OCI-LY3 (cell line): ENCODE measurements around the gene CACNA1I.

Experiments used
- H2AFZ ChIP-seq: fragments of 200-600, 300-600 bp; shearing (Covaris generic); 2 replicates; pipeline ENCODE4 v1.6.0; 2014; ENCODE audit warnings: antibody characterized with exemption, low read depth, low read length
- H3K27ac ChIP-seq: fragments of 200-600, 300-600 bp; sonication (generic); 2 replicates; pipeline ENCODE4 v1.5.1; 2014; ENCODE audit warnings: mild to moderate bottlenecking, low read length, moderate library complexity, mixed read lengths
- H3K27me3 ChIP-seq: fragments of 200-600, 300-600 bp; sonication (generic); 2 replicates; pipeline ENCODE4 v1.6.1; 2014; ENCODE audit warnings: low read depth, low read length, mixed read lengths
- H3K36me3 ChIP-seq: fragments of 200-600, 300-600 bp; sonication (generic); replicated peaks from 2 replicates; pipeline ENCODE3; 2014; ENCODE audit warnings: low read depth, low read length, mixed read lengths
- H3K4me1 ChIP-seq: fragments of 300-600, 200-600 bp; sonication (generic); 2 replicates; pipeline ENCODE4 v1.6.1; 2014; ENCODE audit warnings: low read length, mixed read lengths
- H3K4me2 ChIP-seq: fragments of 200-600, 300-600 bp; sonication (generic); 2 replicates; pipeline ENCODE4 v1.6.1; 2014; ENCODE audit warnings: low read length, mixed read lengths
- H3K4me3 ChIP-seq: fragments of 300-600, 200-600 bp; sonication (generic); 2 replicates; pipeline ENCODE4 v1.5.1; 2014; ENCODE audit warnings: antibody characterized with exemption, mild to moderate bottlenecking, low read length, moderate library complexity
- H3K79me2 ChIP-seq: fragments of 300-600, 200-600 bp; shearing (Covaris generic); 2 replicates; pipeline ENCODE4 v1.6.1; 2014; ENCODE audit warnings: mild to moderate bottlenecking, low read length, mixed read lengths
- H3K9ac ChIP-seq: fragments of 300-600, 200-600 bp; shearing (Covaris generic); 2 replicates; pipeline ENCODE4 v1.6.0; 2014; ENCODE audit warnings: mild to moderate bottlenecking, low read length, moderate library complexity
- H3K9me3 ChIP-seq: fragments of 200-600, 300-600 bp; shearing (Covaris generic); 2 replicates; pipeline ENCODE4 v1.6.1; 2014; ENCODE audit warnings: low read length, mixed read lengths; ENCODE audit not compliant: insufficient read depth
- H4K20me1 ChIP-seq: fragments of 200-600, 300-600 bp; sonication (generic); 2 replicates; pipeline ENCODE4 v1.6.1; 2016; ENCODE audit warnings: low read length, mixed read lengths; ENCODE audit not compliant: insufficient read depth
- CTCF ChIP-seq: fragments of 200-600, 300-600 bp; sonication (generic); IDR thresholded peaks from 2 replicates; pipeline ENCODE4 v1.5.1; 2014; ENCODE audit warnings: antibody characterized with exemption, low read length, low read depth
- EZH2phosphoT487 ChIP-seq: fragments of 200-600 bp; shearing (Covaris generic); IDR thresholded peaks from 2 replicates; pipeline ENCODE4 v1.6.1; 2018; ENCODE audit warnings: antibody characterized with exemption, mixed run types, low read depth

Gene CACNA1I

GRCh38 chr22:39596601-39597000 lies 26.0 kb downstream of the CACNA1I start:
- H3K36me3 ChIP-seq: no peaks in the 10 kb centered on the region
- no peak for TF ChIP-seq CTCF
- TF ChIP-seq EZH2phosphoT487: no peak
- no peaks in the 10 kb centered on the region for H4K20me1 ChIP-seq
- no peak overlapping the region for H3K4me3 ChIP-seq
- no peak overlapping the region for H3K9ac ChIP-seq
- H3K27ac ChIP-seq: no peak overlapping the region
- H3K4me1 ChIP-seq: peaks cover 17% of the 10 kb centered on the region
- peaks cover 19% of the 10 kb centered on the region for H3K27me3 ChIP-seq
- H3K79me2 ChIP-seq: no peaks in the 10 kb centered on the region
- no peak overlapping the region for H2AFZ ChIP-seq
- no peaks in the 10 kb centered on the region for H3K9me3 ChIP-seq
- no peak overlapping the region for H3K4me2 ChIP-seq

GRCh38 chr22:39597236-39597869 lies 26.8 kb downstream of the CACNA1I start:
- TF ChIP-seq CTCF (no peak), EZH2phosphoT487 (no peak)

GRCh38 chr22:39598017-39598965 lies 27.7 kb downstream of the CACNA1I start:
- peaks cover 31% of the 10 kb centered on the region for H3K27me3 ChIP-seq
- TF ChIP-seq EZH2phosphoT487 (no peak), CTCF (no peak)
- no peaks in the 10 kb centered on the region for H4K20me1 ChIP-seq
- H3K4me2 ChIP-seq: peak overlapping the region; percentile 45
- H3K27ac ChIP-seq: no peak overlapping the region
- H3K4me1 ChIP-seq: peaks cover 17% of the 10 kb centered on the region
- H3K9ac ChIP-seq: no peak overlapping the region
- H3K79me2 ChIP-seq: no peaks in the 10 kb centered on the region
- no peak overlapping the region for H2AFZ ChIP-seq
- no peaks in the 10 kb centered on the region for H3K9me3 ChIP-seq
- peak overlapping the region; percentile 35 for H3K4me3 ChIP-seq
- no peaks in the 10 kb centered on the region for H3K36me3 ChIP-seq

More at GRCh38 chr22:39597236-39597869, 26.8 kb downstream of the CACNA1I start:
- Histone ChIP-seq H3K4me3 (no peak overlapping the region), H3K9ac (no peak overlapping the region), H3K79me2 (no peaks in the 10 kb centered on the region), H3K9me3 (no peaks in the 10 kb centered on the region), H2AFZ (no peak overlapping the region), H3K36me3 (no peaks in the 10 kb centered on the region), H4K20me1 (no peaks in the 10 kb centered on the region), H3K4me1 (peaks cover 17% of the 10 kb centered on the region), H3K4me2 (no peak overlapping the region), H3K27me3 (peaks cover 22% of the 10 kb centered on the region), H3K27ac (no peak overlapping the region)

GRCh38 chr22:39600491-39601179 lies 30.1 kb downstream of the CACNA1I start:
- H3K4me3 ChIP-seq: peak overlapping the region; percentile 74
- H3K27me3 ChIP-seq: peaks cover 41% of the 10 kb centered on the region
- no peaks in the 10 kb centered on the region for H4K20me1 ChIP-seq
- no peaks in the 10 kb centered on the region for H3K36me3 ChIP-seq
- peak overlapping the region; percentile 98 for H3K4me2 ChIP-seq
- H3K79me2 ChIP-seq: no peaks in the 10 kb centered on the region
- TF ChIP-seq EZH2phosphoT487: no peak
- TF ChIP-seq CTCF: no peak
- no peaks in the 10 kb centered on the region for H3K9me3 ChIP-seq
- H3K4me1 ChIP-seq: peaks cover 17% of the 10 kb centered on the region
- H3K27ac ChIP-seq: no peak overlapping the region
- peak overlapping the region; percentile 36 for H3K9ac ChIP-seq
- H2AFZ ChIP-seq: peak overlapping the region; percentile 86
